ENCODE measurements around the gene PLD1.

Gene PLD1

GRCh38 chr3:171831936-171832335 is 21.7 kb upstream of the PLD1 start:
- no peak overlapping the region for H3K4me3 ChIP-seq (ENCODE audit: low read length, poor library complexity, severe bottlenecking)
- no peaks in the 10 kb centered on the region for H3K79me2 ChIP-seq (ENCODE audit: insufficient read depth, low read length)
- no peaks in the 10 kb centered on the region for H3K27me3 ChIP-seq (ENCODE audit: insufficient read depth, low read length, poor library complexity, severe bottlenecking)
- no peak overlapping the region for H3K9ac ChIP-seq (ENCODE audit: low read depth, low read length, poor library complexity, severe bottlenecking)
- H3K9me2 ChIP-seq (replicated peaks; ENCODE audit: low read depth, low read length), result no peaks in the 10 kb centered on the region
- no peak overlapping the region for H2AFZ ChIP-seq (ENCODE audit: low read length)
- H4K20me1 ChIP-seq (ENCODE audit: insufficient read depth, low read length, poor library complexity, severe bottlenecking), result no peaks in the 10 kb centered on the region
- H3K9me3 ChIP-seq (ENCODE audit: insufficient read depth, low read depth, low read length), result no peaks in the 10 kb centered on the region
- no peaks in the 10 kb centered on the region for H3K36me3 ChIP-seq (ENCODE audit: insufficient read depth, low read length)
- H3K4me1 ChIP-seq (ENCODE audit: insufficient read depth, low read length, poor library complexity, severe bottlenecking), result peaks cover 5% of the 10 kb centered on the region
- H3K4me2 ChIP-seq (ENCODE audit: low read depth, low read length, poor library complexity, severe bottlenecking), result no peak overlapping the region
- TF ChIP-seq CTCF (conservative IDR thresholded peaks at IDR 0.05; ENCODE audit: low read length) (no peak), EZH2phosphoT487 (IDR thresholded peaks at IDR 0.05; ENCODE audit: borderline replicate concordance) (no peak)
- H3F3A ChIP-seq (ENCODE audit: low read depth), result no peaks in the 10 kb centered on the region

GRCh38 chr3:171830518-171830875 is 20.2 kb upstream of the PLD1 start:
- Histone ChIP-seq H3K27me3 (ENCODE audit: insufficient read depth, low read length, poor library complexity, severe bottlenecking) (no peaks in the 10 kb centered on the region), H3K36me3 (ENCODE audit: insufficient read depth, low read length) (no peaks in the 10 kb centered on the region), H2AFZ (ENCODE audit: low read length) (0 out of 2 replicates have a peak overlapping the region, but pooled peaks have one; percentile 57), H3K9ac (ENCODE audit: low read depth, low read length, poor library complexity, severe bottlenecking) (no peak overlapping the region), H3K4me2 (ENCODE audit: low read depth, low read length, poor library complexity, severe bottlenecking) (no peak overlapping the region), H3K9me2 (replicated peaks; ENCODE audit: low read depth, low read length) (no peaks in the 10 kb centered on the region), H3K9me3 (ENCODE audit: insufficient read depth, low read depth, low read length) (no peaks in the 10 kb centered on the region), H3K4me1 (ENCODE audit: insufficient read depth, low read length, poor library complexity, severe bottlenecking) (peaks cover 5% of the 10 kb centered on the region), H4K20me1 (ENCODE audit: insufficient read depth, low read length, poor library complexity, severe bottlenecking) (no peaks in the 10 kb centered on the region), H3F3A (ENCODE audit: low read depth) (no peaks in the 10 kb centered on the region), H3K4me3 (ENCODE audit: low read length, poor library complexity, severe bottlenecking) (no peak overlapping the region), H3K79me2 (ENCODE audit: insufficient read depth, low read length) (no peaks in the 10 kb centered on the region)
- no peak for TF ChIP-seq CTCF (conservative IDR thresholded peaks at IDR 0.05; ENCODE audit: low read length)
- no peak for TF ChIP-seq EZH2phosphoT487 (IDR thresholded peaks at IDR 0.05; ENCODE audit: borderline replicate concordance)

- no peaks in the 10 kb centered on the region for H3K27me3 ChIP-seq (ENCODE audit: insufficient read depth, low read length, poor library complexity, severe bottlenecking)
- no peaks in the 10 kb centered on the region for H3K79me2 ChIP-seq (ENCODE audit: insufficient read depth, low read length)
- H3K9me2 ChIP-seq (replicated peaks; ENCODE audit: low read depth, low read length), result no peaks in the 10 kb centered on the region
- H3K9ac ChIP-seq (ENCODE audit: low read depth, low read length, poor library complexity, severe bottlenecking), result no peak overlapping the region
- H3K4me1 ChIP-seq (ENCODE audit: insufficient read depth, low read length, poor library complexity, severe bottlenecking), result peaks cover 5% of the 10 kb centered on the region
- no peak overlapping the region for H3K4me3 ChIP-seq (ENCODE audit: low read length, poor library complexity, severe bottlenecking)
- TF ChIP-seq CTCF (conservative IDR thresholded peaks at IDR 0.05; ENCODE audit: low read length), result peak; percentile 74
- no peak for TF ChIP-seq EZH2phosphoT487 (IDR thresholded peaks at IDR 0.05; ENCODE audit: borderline replicate concordance)
- H4K20me1 ChIP-seq (ENCODE audit: insufficient read depth, low read length, poor library complexity, severe bottlenecking), result no peaks in the 10 kb centered on the region
- H3K9me3 ChIP-seq (ENCODE audit: insufficient read depth, low read depth, low read length), result no peaks in the 10 kb centered on the region
- H2AFZ ChIP-seq (ENCODE audit: low read length), result peak overlapping the region; percentile 57; the same call in 1 of the 2 replicates
- H3F3A ChIP-seq (ENCODE audit: low read depth), result no peaks in the 10 kb centered on the region
- H3K36me3 ChIP-seq (ENCODE audit: insufficient read depth, low read length), result no peaks in the 10 kb centered on the region
- no peak overlapping the region for H3K4me2 ChIP-seq (ENCODE audit: low read depth, low read length, poor library complexity, severe bottlenecking)
These were observed 19.7 kb upstream of the PLD1 start for GRCh38 chr3:171829841-171830517.
